WERI-Rb-1 (cell line): ENCODE results near the gene CASTOR2.

Experiments
- DNase-seq: peaks from one replicate; pipeline ENCODE4 v3.0.0-alpha.2; 2020
- H3K27ac ChIP-seq: fragments of 250-450 bp; sonication (Bioruptor Pico); 2 replicates; pipeline ENCODE4 v1.5.1; 2020; ENCODE audit warnings: mild to moderate bottlenecking, moderate library complexity
- H3K27me3 ChIP-seq: fragments of 250-450 bp; sonication (Bioruptor Pico); 2 replicates; pipeline ENCODE4 v1.5.1; 2021; ENCODE audit warnings: mild to moderate bottlenecking, low read depth, moderate library complexity; ENCODE audit not compliant: insufficient read depth, severe bottlenecking
- H3K36me3 ChIP-seq: fragments of 250-450 bp; sonication (Bioruptor Pico); 2 replicates; pipeline ENCODE4 v1.5.1; 2020; ENCODE audit warnings: mild to moderate bottlenecking, moderate library complexity
- H3K4me3 ChIP-seq: 2 replicates; pipeline ENCODE4 v1.5.1; 2011; ENCODE audit warnings: low read depth, mild to moderate bottlenecking, control low read depth, low read length
- H3K9me3 ChIP-seq: fragments of 250-450 bp; sonication (Bioruptor Pico); 2 replicates; pipeline ENCODE4 v1.5.1; 2021; ENCODE audit warnings: mild to moderate bottlenecking, moderate library complexity; ENCODE audit not compliant: severe bottlenecking
- CTCF ChIP-seq: IDR thresholded peaks from 2 replicates; pipeline ENCODE4 v1.5.1; 2011; ENCODE audit warnings: low read depth, mild to moderate bottlenecking, control low read depth, inconsistent platforms, low read length

The CASTOR2 gene

GRCh38 chr7:75010036-75010435, 45.5 kb downstream of the CASTOR2 start:
- Histone ChIP-seq H3K9me3 (no peaks in the 10 kb centered on the region), H3K27ac (no peak overlapping the region), H3K27me3 (no peaks in the 10 kb centered on the region), H3K36me3 (peaks cover 8% of the 10 kb centered on the region; the same call in 1 of the 2 replicates), H3K4me3 (no peak overlapping the region)
- DNase-seq: no peak
- no peak for TF ChIP-seq CTCF

DNA sequence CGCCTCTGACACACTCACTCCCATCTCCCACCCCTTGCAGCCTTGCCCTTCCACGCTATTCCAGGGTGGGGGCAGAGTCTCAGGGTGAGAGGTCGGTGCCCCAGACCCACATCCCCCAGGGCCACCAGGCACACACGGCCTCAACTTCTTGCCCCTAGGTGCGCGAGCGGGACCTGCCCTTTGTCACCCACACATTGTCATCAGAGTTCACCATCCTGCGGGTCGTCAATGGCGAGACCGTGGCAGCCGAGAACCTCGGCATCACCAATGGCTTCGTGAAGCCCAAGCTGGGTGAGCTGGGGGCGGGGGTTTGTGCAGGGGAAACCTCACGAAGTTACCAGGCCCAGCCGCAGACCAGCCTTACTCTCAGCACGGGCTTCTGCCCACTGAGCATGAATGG, 53.3 kb downstream of the CASTOR2 start:
- no peak for TF ChIP-seq CTCF
- Histone ChIP-seq H3K9me3 (no peaks in the 10 kb centered on the region), H3K27me3 (no peaks in the 10 kb centered on the region), H3K4me3 (no peak overlapping the region), H3K27ac (no peak overlapping the region), H3K36me3 (peaks cover 42% of the 10 kb centered on the region)
- DNase-seq: no peak

DNA sequence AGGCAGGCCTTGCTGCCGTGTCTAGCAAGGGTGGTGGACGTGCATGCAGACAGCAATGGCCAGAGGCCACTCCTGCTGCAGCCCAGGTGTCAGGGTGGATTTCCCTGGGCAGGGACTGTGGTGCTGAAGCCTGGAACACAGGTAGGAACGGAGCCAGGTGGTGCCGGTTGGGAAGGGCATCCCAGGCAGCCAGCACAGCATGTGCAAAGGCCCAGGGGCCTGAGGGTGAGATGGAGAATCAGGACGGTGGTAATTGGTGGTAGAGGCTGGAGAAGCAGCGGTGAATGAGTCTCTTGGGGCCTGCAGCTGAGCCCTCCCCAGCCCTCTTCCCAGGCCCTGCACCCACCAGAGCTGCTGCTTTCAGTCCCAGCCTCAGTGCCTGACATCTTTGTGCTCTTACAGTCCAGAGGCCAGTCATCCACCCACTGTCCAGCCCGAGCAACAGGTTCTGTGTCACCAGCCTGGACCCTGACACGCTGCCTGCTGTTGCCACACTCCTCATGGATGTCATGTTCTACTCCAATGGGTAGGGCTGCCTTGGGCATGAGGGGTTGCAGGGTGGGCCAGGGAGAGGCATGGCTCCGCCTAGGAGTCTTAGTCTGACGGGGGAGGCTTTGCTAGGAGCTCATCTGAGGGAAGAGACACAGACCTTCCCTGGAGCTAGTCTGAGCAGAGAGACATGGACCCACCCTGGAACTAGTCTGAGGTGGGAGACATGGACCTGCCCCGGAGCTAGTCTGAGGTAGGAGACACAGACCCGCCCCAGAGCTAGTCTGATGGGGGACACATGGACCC, 54.3 kb downstream of the CASTOR2 start:
- Histone ChIP-seq H3K27me3 (no peaks in the 10 kb centered on the region), H3K27ac (no peak overlapping the region), H3K36me3 (peaks cover 50% of the 10 kb centered on the region), H3K9me3 (no peaks in the 10 kb centered on the region), H3K4me3 (no peak overlapping the region)
- no peak for TF ChIP-seq CTCF
- no peak for DNase-seq

DNA sequence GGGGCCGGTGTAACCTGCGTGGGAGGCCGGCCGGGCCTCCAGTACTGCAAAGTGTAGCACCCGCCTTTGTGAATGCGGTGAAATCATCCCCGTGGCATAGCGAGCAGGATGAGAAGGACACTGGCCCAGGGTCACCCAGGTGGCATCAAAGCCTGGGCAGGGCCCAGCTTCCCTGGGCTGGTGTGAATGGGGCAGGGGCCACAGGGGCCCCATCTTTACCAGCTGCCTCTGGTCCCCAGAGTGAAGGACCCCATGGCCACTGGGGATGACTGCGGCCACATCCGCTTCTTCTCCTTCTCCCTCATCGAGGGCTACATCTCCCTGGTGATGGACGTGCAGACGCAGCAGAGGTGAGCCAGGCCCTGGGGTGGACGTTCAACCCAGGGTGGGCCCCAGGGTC, 55.3 kb downstream of the CASTOR2 start:
- no peak for TF ChIP-seq CTCF
- Histone ChIP-seq H3K9me3 (no peaks in the 10 kb centered on the region), H3K36me3 (peaks cover 60% of the 10 kb centered on the region), H3K27ac (no peak overlapping the region), H3K4me3 (no peak overlapping the region), H3K27me3 (no peaks in the 10 kb centered on the region)
- no peak for DNase-seq

- TF ChIP-seq CTCF: no peak
These were observed 60.4 kb downstream of the CASTOR2 start for GRCh38 chr7:75024922-75025321.

GRCh38 chr7:75028299-75028698, 63.8 kb downstream of the CASTOR2 start:
- no peak for DNase-seq
- H3K36me3 ChIP-seq: peaks cover 39% of the 10 kb centered on the region
- TF ChIP-seq CTCF: no peak
- H3K4me3 ChIP-seq: no peak overlapping the region
- H3K27ac ChIP-seq: no peak overlapping the region
- H3K27me3 ChIP-seq: no peaks in the 10 kb centered on the region
- no peaks in the 10 kb centered on the region for H3K9me3 ChIP-seq

More at GRCh38 chr7:75024922-75025321, 60.4 kb downstream of the CASTOR2 start:
- peaks cover 59% of the 10 kb centered on the region for H3K36me3 ChIP-seq
- no peaks in the 10 kb centered on the region for H3K27me3 ChIP-seq
- no peaks in the 10 kb centered on the region for H3K9me3 ChIP-seq
- DNase-seq: no peak
- no peak overlapping the region for H3K4me3 ChIP-seq
- H3K27ac ChIP-seq: no peak overlapping the region
